GM19043 (cell line): ENCODE results near the gene LENG9.
A peak's percentile ranks its signal among the peaks of the same experiment; 100 is the strongest.
"Not testable (repeated sequence)": the region's sequence is repeated elsewhere in the genome, so short reads cannot be mapped to it uniquely, and the experiment has no call there.

Source experiments
- ATAC-seq: cut with Tn5 transposase; IDR thresholded peaks from one replicate; pipeline ENCODE4 v1.9.1; 2021; ENCODE audit warnings: low read depth; ENCODE audit not compliant: unreplicated experiment

LENG9 gene

GRCh38 chr19:54480051-54480450 lies 16.5 kb upstream of the LENG9 start:
- no peak for ATAC-seq

DNA sequence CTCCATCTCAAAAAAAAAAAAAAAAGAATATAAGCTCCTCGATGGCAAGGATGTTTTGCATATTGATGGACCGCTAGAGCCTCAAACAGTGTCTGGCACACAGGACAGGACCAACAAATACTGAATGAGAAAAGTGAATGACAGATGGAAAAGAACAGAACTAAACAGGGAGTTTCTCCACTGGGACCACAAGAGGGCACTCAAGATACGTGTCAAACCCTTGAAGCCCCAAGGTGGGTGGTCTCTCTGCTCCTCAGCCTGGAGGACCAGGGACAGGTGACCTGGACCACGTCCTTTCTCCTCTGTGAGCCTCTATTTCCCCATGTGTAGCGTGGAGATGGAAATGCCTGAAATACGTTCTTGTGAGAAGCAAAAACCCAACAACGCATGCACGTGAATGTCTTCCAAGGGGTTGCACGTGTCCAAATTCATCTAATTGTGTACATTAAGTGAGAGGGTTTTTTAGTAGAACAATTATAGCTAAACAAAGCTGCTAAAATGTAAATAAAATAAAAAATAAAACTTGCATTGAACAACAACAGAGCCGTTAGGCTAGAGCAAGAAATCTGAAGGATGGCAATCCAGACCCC lies 15.2 kb upstream of the LENG9 start:
- ATAC-seq = no peak

GRCh38 chr19:54477650-54478049 lies 14.1 kb upstream of the LENG9 start:
- no peak for ATAC-seq

GRCh38 chr19:54475706-54476105 lies 12.1 kb upstream of the LENG9 start:
- ATAC-seq = no peak

- no peak for ATAC-seq
Measured at GRCh38 chr19:54473892-54474372, 10.4 kb upstream of the LENG9 start.

GRCh38 chr19:54473071-54473891 lies 9.7 kb upstream of the LENG9 start, which contains the start of gene CDC42EP5:
TSS of gene CDC42EP5 (minus strand) at chr19:54473296. CDS start at chr19:54465547, 7,749 bp downstream.
- ATAC-seq = no peak

DNA sequence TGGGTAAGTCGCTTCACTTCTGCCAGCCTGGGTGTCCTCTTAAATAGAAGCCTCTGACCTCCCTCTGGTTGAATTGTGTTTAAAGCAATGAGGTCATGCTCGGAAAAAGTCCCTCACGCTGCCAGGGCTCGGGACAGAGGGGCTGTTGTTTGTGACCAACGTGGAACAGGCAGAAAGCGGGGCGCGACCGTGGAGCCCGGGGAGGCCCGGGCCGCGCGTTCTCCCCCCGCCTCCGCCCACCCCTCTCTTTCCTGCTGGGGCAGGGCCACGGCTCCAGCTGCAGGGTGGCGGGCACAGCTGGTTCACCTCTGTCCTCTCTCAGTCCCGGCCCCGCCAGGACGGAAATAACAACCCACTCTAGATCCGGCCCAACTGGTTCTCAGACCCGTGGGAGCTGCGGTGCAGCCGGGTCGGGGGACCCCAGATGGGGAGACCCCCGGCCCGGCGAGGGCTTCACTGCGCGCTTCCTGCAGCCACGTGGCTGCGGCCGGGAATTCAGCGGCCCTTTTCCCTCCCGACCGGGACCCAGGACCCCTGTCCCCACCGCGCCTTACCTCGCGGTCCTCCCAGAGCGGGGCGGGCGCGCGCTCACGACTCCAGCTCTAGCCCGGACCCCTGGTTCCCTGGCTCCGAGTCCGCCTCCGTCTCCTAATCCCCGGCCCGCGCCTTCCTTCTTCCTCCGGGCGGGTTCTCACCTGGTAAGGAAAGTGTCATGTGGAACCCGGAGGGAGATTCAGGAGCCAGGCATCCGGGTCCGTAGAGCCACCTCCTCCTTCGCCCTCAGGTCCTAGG lies 7.6 kb upstream of the LENG9 start:
- ATAC-seq = no peak

DNA sequence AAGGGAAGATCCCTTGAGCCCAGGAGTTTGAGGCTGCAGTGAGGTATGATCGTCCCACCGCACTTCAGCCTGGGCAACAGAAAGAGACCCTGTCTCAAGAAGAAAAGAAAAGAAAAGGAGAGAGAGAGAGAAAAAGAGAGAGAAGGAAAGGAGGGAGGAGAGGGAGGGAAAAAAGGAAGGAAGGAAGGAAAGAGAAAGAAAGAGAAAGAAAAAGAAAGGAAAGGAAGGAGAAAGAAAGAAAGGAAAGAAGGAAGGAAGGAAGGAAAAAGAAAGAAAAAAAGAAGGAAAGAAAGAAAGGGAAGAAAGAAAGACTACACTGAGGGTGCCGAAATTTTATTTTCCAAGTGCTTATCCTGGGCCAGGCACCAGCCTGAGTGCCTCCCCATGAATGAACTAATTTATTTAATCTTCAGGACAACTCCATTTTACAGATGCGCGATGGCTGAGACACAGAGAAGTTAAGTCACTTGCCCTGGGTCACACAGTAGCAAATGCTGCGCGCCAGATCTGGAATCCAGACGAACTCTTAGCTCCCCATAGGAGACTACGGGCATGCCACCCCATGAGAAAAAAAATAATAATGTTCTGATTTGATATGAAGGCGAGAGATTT lies 6.8 kb upstream of the LENG9 start:
- no peak for ATAC-seq

GRCh38 chr19:54469496-54469934 lies 5.9 kb upstream of the LENG9 start:
- no peak for ATAC-seq

DNA sequence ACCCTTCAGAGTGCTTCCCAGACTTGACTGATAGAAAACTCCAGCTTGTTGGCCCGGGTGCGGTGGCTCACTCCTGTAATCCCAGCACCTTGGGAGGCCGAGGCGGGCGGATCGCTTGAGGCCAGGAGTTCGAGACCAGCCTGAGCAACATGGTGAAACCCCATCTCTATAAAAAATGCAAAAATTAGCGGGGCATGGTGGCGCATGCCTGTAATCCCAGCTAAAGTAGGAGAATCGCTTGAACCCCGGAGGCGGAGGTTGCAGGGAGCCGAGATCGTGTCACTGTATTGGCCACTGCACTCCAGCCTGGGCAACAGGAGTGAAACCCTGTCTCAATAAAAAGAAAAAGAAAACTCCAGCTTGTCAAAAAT lies 2.5 kb upstream of the LENG9 start:
- ATAC-seq = not testable (repeated sequence)

DNA sequence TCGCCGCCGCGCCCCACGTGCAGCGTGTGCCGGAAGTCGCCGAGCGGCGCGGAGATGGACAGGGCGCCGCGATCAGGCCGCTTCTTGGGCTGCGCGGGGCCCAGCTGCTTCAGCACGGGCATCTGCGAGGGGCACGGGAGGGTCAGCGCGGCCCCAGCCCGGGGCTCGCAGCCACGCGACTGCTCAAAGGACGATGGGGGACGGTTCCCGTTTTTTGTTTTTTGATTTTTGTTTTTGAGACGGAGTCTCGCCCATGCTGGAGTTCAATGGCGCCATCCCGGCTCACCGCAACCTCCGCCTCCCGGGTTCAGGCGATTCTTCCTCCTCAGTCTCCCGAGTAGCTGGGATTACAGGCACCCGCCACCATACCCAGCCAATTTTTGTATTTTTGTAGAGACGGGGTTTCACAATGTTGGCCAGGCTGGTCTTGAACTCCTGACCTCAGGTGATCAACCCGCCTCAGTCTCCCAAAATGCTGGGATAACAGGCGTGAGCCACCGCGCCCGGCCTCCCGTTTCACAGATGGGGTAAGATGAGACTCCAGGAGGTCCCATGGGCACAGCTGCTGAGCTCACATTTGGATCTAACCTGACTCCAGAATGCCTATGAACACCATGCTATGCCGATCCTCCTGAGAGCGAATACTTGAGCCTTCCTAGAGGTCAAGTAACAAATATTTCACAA lies 2.0 kb upstream of the LENG9 start:
- ATAC-seq = no peak

GRCh38 chr19:54464630-54465425 lies 1.2 kb upstream of the LENG9 start:
- peak; percentile 41 for ATAC-seq

DNA sequence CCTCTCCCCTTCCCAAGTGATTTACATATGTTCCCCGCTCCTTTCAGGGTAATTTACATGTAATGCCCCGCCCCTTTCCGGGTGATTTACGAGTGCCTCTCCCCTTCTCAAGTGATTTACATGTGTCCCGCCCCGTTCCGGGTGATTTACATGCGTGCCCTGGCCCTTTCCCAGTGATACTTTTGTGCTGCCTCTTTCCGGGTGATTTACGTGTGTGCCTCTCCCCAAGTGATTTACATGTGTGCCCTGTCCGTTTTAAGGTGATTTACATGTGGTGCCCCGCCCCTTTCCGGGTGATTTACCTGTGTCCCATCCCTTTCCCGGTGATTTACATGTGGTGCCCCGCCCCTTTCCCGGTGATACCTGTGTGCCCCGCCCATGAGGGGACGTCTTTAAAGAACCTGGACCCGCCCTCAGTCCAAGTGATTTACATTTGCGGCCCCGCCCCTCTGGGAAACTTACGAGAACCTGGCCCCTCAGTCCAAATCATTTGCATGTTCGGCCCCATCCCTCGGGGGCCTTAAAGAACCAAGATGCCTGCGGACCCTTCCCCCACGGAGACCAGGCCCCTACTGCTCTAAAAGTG lies 559 bp upstream of the LENG9 start:
- ATAC-seq = peak; percentile 32

DNA sequence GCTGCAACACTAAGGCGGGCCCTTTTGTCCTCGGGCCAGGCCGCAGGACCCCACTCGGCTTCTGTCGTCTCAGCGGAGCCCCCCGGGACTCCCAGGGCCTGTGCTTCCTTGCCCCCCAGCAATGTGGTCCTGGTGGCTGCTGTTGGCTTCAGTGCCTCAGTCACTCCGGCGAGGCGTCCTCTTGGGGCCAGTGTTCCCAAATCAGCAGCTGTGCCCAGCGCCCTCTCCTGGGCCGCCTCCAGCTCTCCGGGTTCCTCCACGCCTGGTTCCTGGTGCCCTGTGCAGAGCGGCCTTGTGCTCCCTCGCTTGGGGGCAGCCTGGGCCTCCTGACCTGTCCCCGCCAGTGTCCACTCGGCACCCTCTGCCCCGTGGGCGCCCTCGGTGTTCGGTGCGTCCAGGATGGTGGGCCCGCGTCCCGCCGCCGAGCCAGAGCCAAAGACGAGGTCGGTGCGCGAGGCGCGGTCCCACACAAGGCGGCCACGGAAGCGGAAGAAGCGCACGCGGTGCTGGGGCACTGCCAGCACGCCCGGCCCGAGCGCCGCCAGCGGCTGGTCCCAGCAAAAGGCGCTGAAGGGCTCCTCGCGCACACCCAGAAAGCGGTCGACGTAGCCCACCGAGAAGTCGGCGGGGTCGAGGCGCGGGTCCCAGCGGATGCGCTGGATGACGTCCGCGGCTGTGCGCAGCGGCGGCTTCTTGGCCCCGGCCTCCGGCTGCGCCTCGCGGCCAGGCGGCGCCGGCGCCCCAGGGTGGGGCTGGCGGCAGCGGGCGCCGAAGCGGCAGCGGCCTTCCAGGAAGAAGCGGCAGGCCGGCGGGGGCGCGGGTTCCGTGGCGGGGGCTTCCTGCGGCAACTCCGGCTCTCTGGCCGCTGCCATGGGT lies 685 bp downstream of the LENG9 start:
- ATAC-seq = peak; percentile 11

GRCh38 chr19:54462047-54462654 lies 1.4 kb downstream of the LENG9 start:
- ATAC-seq = no peak

GRCh38 chr19:54461613-54462012 lies 2.0 kb downstream of the LENG9 start:
- no peak for ATAC-seq

- no peak for ATAC-seq
Measured at GRCh38 chr19:54461210-54461609, 2.4 kb downstream of the LENG9 start.
